ENCODE data around the gene ANKRD29. TPM values are rescaled to one million over a fixed set of nuclear protein-coding genes. Genes with fewer than 3 reads are reported as not detected.
A peak's percentile ranks its signal among the peaks of the same experiment; 100 is the strongest.

ANKRD29 gene
- total and polyA plus RNA-seq, 10 of the 15 experiments (the other 5 are each of a cell fraction or from before 2014, with no cell fraction given), result 0.53 to 9.2 (median 1.6) TPM

- POLR2A ChIA-PET, result no interaction called here
- H3K4me1 ChIP-seq (ENCODE audit: control insufficient read depth, insufficient read depth, low read length), result no peaks in the 10 kb centered on the region
- H3K79me2 ChIP-seq (ENCODE audit: control insufficient read depth, insufficient read depth, low read length), result no peaks in the 10 kb centered on the region
- ATAC-seq, result peak; percentile 80
- H3K36me3 ChIP-seq (ENCODE audit: control insufficient read depth in 2 of 2, insufficient read depth in 2 of 2, low read length in 1 of 2), result no peaks in the 10 kb centered on the region
- no TSS peak for BruUV-seq (replicated peaks)
- no peak within 1 kb of the TSS for H2AFZ ChIP-seq (ENCODE audit: control insufficient read depth, low read depth, low read length)
- RAD21 ChIA-PET (ENCODE audit: unreplicated experiment), result no interaction called here
- intact Hi-C loops (cut with micrococcal nuclease; ENCODE audit: unreplicated experiment), result no loop called here
- CTCF ChIA-PET, result interaction anchor here (1.3 kb wide), 1 partner anchor 14 kb away, joined by 8 read pairs; no protein-coding TSS in a partner anchor
- 5% methylated on average over 26 of the region's 45 CpGs for whole genome bisulfite sequencing (ENCODE audit: insufficient coverage, insufficient replicate concordance, low lambda C conversion rate, missing lambda C conversion rate)
- no peak within 1 kb of the TSS for H3K27ac ChIP-seq (ENCODE audit: control insufficient read depth, insufficient read depth)
- peak within 1 kb of the TSS; percentile 33; the same call in 1 of the 2 replicates for H3K4me2 ChIP-seq (ENCODE audit: control insufficient read depth, insufficient read depth)
- no peak within 1 kb of the TSS for H3K9ac ChIP-seq (ENCODE audit: control insufficient read depth, insufficient read depth, low read length)
- H4K20me1 ChIP-seq (ENCODE audit: control insufficient read depth, insufficient read depth), result no peaks in the 10 kb centered on the region
- no peak for FAIRE-seq
- no peak for DNase-seq (ENCODE audit: low read depth, low spot score)
- no peak within 1 kb of the TSS for H3K4me3 ChIP-seq
- in situ Hi-C loops (cut with MboI), result no loop called here
- TF ChIP-seq SIX5 (IDR thresholded peaks at IDR 0.05; ENCODE audit: low read depth, low read length, severe bottlenecking), result no peak
- TF ChIP-seq ZBTB4 (CRISPR knock-in tag; IDR thresholded peaks at IDR 0.05), result no peak
- TF ChIP-seq IKZF1 (conservative IDR thresholded peaks at IDR 0.05), result 0 out of 2 replicates have a peak, but pooled peaks have one; percentile 14
- TF ChIP-seq, protein P1, sequence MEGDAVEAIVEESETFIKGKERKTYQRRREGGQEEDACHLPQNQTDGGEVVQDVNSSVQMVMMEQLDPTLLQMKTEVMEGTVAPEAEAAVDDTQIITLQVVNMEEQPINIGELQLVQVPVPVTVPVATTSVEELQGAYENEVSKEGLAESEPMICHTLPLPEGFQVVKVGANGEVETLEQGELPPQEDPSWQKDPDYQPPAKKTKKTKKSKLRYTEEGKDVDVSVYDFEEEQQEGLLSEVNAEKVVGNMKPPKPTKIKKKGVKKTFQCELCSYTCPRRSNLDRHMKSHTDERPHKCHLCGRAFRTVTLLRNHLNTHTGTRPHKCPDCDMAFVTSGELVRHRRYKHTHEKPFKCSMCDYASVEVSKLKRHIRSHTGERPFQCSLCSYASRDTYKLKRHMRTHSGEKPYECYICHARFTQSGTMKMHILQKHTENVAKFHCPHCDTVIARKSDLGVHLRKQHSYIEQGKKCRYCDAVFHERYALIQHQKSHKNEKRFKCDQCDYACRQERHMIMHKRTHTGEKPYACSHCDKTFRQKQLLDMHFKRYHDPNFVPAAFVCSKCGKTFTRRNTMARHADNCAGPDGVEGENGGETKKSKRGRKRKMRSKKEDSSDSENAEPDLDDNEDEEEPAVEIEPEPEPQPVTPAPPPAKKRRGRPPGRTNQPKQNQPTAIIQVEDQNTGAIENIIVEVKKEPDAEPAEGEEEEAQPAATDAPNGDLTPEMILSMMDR (IDR thresholded peaks at IDR 0.05 in 2 of 3, conservative IDR thresholded peaks at IDR 0.05 in 1 of 3; ENCODE audit: control insufficient read depth in 2 of 3, extremely low read depth in 1 of 3, insufficient read depth in 1 of 3, low read depth in 3 of 3, low read length in 3 of 3), result peak in 1 of 3 experiments; percentile 19; a peak in 2 of 6 replicates
- no peak for TF ChIP-seq TCF3 (IDR thresholded peaks at IDR 0.05; ENCODE audit: borderline replicate concordance, insufficient read depth, low read depth, low read length)
- TF ChIP-seq MYB (IDR thresholded peaks at IDR 0.05; ENCODE audit: borderline replicate concordance, low read depth, low read length), result no peak
- H3K27me3 ChIP-seq (replicated peaks in 1 of 2; ENCODE audit: control insufficient read depth in 2 of 2, insufficient read depth in 2 of 2, low read length in 1 of 2), result peaks cover 10 to 18% of the 10 kb centered on the region in 2 experiments
- SMC1A ChIA-PET (ENCODE audit: uncharacterized antibody, unreplicated experiment), result no interaction called here
- no peaks in the 10 kb centered on the region for H3K9me3 ChIP-seq (replicated peaks; ENCODE audit: control insufficient read depth, insufficient read depth, low read length)
Measured at GRCh38 chr18:23689031-23689615, 26.4 kb upstream of the ANKRD29 start, which contains the start of gene LAMA3. LAMA3 (plus strand) TSS chr18:23689453; CDS start chr18:23689684, 231 bp downstream.
